Tibial artery (tissue), 4 donors: ENCODE measurements around the gene OR51A2.

Source experiments
- DNase-seq, 2 donors: peaks; one replicate each; pipeline ENCODE4 v3.0.0-alpha.2; 2019
- H3K27ac ChIP-seq, 2 donors: fragments of 200-600 bp; sonication (generic) in 1 of 2; 1 replicate in 1 of 2; 2 replicates in 1 of 2; pipeline ENCODE4 v1.5.1; 2018 to 2019; ENCODE audit warnings: mild to moderate bottlenecking in 1 of 2
- H3K27me3 ChIP-seq, 2 donors: fragments of 200-600 bp; sonication (generic) in 1 of 2; one replicate each; pipeline versions ENCODE4 v1.5.1 to v1.6.0; 2016 to 2019
- H3K36me3 ChIP-seq, 3 donors: fragments of 200-600 bp; sonication (generic) in 2 of 3; one replicate each; pipeline ENCODE4 v1.5.1; 2016 to 2019; ENCODE audit warnings: mild to moderate bottlenecking in 2 of 3
- H3K4me1 ChIP-seq, 4 donors: fragments of 200-600 bp; sonication (generic) in 2 of 4; 1 replicate in 3 of 4; 2 replicates in 1 of 4; pipeline ENCODE4 v1.5.1; 2016 to 2019
- H3K4me3 ChIP-seq, 2 donors: fragments of 200-600 bp; sonication (generic) in 1 of 2; 1 replicate in 1 of 2; 2 replicates in 1 of 2; pipeline ENCODE4 v1.5.1; 2018 to 2019; ENCODE audit warnings: mild to moderate bottlenecking in 2 of 2
- H3K9me3 ChIP-seq, 3 donors: fragments of 200-600 bp; sonication (generic) in 1 of 3; one replicate each; pipeline ENCODE4 v1.5.1; 2016 to 2019
- CTCF ChIP-seq, 2 experiments: fragments of 200-600 bp in 1 of 2; fragments of 450-650 bp in 1 of 2; IDR thresholded peaks; one replicate each; pipeline ENCODE4 v1.5.1; 2017 to 2019; ENCODE audit warnings: antibody characterized with exemption in 2 of 2, mild to moderate bottlenecking in 1 of 2, moderate library complexity in 1 of 2
- intact Hi-C: fragments of 100-400 bp; cut with DNase I; formaldehyde crosslinking; loops from one replicate; pipeline ENCODE4 v1.15.0; 2023; ENCODE audit warnings: low total_unique reads

OR51A2 gene

GRCh38 chr11:4982678-4983077 is 27.2 kb upstream of the OR51A2 start:
- Histone ChIP-seq H3K4me1 (no peaks in the 10 kb centered on the region), H3K36me3 (no peaks in the 10 kb centered on the region), H3K27me3 (no peaks in the 10 kb centered on the region), H3K27ac (no peak overlapping the region), H3K9me3 (no peaks in the 10 kb centered on the region), H3K4me3 (no peak overlapping the region)
- TF ChIP-seq CTCF (IDR thresholded peaks at IDR 0.05) = no peak
- intact Hi-C loops = no loop called here
- DNase-seq = no peak

- DNase-seq = no peak
- no peaks in the 10 kb centered on the region for H3K36me3 ChIP-seq
Measured at GRCh38 chr11:4979036-4979435, 23.5 kb upstream of the OR51A2 start.

GRCh38 chr11:4975436-4975835 is 19.9 kb upstream of the OR51A2 start:
- TF ChIP-seq CTCF (IDR thresholded peaks at IDR 0.05) = no peak
- intact Hi-C loops = no loop called here
- DNase-seq = no peak
- Histone ChIP-seq H3K4me3 (no peak overlapping the region), H3K36me3 (no peaks in the 10 kb centered on the region), H3K4me1 (no peaks in the 10 kb centered on the region), H3K9me3 (no peaks in the 10 kb centered on the region), H3K27me3 (no peaks in the 10 kb centered on the region), H3K27ac (no peak overlapping the region)

More at GRCh38 chr11:4979036-4979435, 23.5 kb upstream of the OR51A2 start:
- H3K27ac ChIP-seq = no peak overlapping the region
- TF ChIP-seq CTCF (IDR thresholded peaks at IDR 0.05) = no peak
- no peaks in the 10 kb centered on the region for H3K4me1 ChIP-seq
- H3K27me3 ChIP-seq = no peaks in the 10 kb centered on the region
- H3K4me3 ChIP-seq = no peak overlapping the region
- H3K9me3 ChIP-seq = no peaks in the 10 kb centered on the region
- intact Hi-C loops = no loop called here

- Histone ChIP-seq H3K27ac (no peak overlapping the region), H3K36me3 (no peaks in the 10 kb centered on the region), H3K4me3 (no peak overlapping the region), H3K27me3 (no peaks in the 10 kb centered on the region), H3K9me3 (no peaks in the 10 kb centered on the region), H3K4me1 (no peaks in the 10 kb centered on the region)
- intact Hi-C loops = no loop called here
- no peak for DNase-seq
- TF ChIP-seq CTCF (IDR thresholded peaks at IDR 0.05) = no peak
Measured at GRCh38 chr11:4962816-4963215, 7.3 kb upstream of the OR51A2 start.

GRCh38 chr11:4960877-4961276 is 5.4 kb upstream of the OR51A2 start:
- no peaks in the 10 kb centered on the region for H3K36me3 ChIP-seq
- intact Hi-C loops = no loop called here
- no peak for TF ChIP-seq CTCF (IDR thresholded peaks at IDR 0.05)

GRCh38 chr11:4957396-4957795 is 1.9 kb upstream of the OR51A2 start:
- H3K4me3 ChIP-seq = no peak overlapping the region
- H3K27ac ChIP-seq = no peak overlapping the region
- no peaks in the 10 kb centered on the region for H3K36me3 ChIP-seq
- intact Hi-C loops = no loop called here
- no peak for TF ChIP-seq CTCF (IDR thresholded peaks at IDR 0.05)
- H3K4me1 ChIP-seq = no peaks in the 10 kb centered on the region
- H3K27me3 ChIP-seq = no peaks in the 10 kb centered on the region
- DNase-seq = no peak
- no peaks in the 10 kb centered on the region for H3K9me3 ChIP-seq

More at GRCh38 chr11:4960877-4961276, 5.4 kb upstream of the OR51A2 start:
- Histone ChIP-seq H3K9me3 (no peaks in the 10 kb centered on the region), H3K4me3 (no peak overlapping the region), H3K27ac (no peak overlapping the region), H3K27me3 (no peaks in the 10 kb centered on the region), H3K4me1 (no peaks in the 10 kb centered on the region)
- DNase-seq = no peak
